DND-41 (cell line): ENCODE measurements around the gene TTC39A.

Experiments
- ATAC-seq: fragments of 200-7000 bp; cut with Tn5 transposase; 3 replicates; pipeline ENCODE4 v1.9.1; 2021; ENCODE audit warnings: low read depth; ENCODE audit not compliant: insufficient read depth
- DNase-seq: peaks from one replicate; pipeline ENCODE4 v3.0.0-alpha.2; 2020
- H2AFZ ChIP-seq: 2 replicates; pipeline ENCODE4 v1.6.0; 2012; ENCODE audit warnings: low read depth, low read length
- H3K27ac ChIP-seq: 2 replicates; pipeline ENCODE4 v1.5.1; 2012; ENCODE audit warnings: low read length, inconsistent platforms
- H3K27me3 ChIP-seq: fragments of 200-600 bp; sonication (generic); 2 replicates; pipeline ENCODE4 v1.6.0; 2012; ENCODE audit warnings: low read length, mild to moderate bottlenecking, inconsistent platforms; ENCODE audit not compliant: insufficient read depth, poor library complexity
- H3K36me3 ChIP-seq: 2 replicates; pipeline ENCODE4 v1.5.1; 2012; ENCODE audit warnings: low read length, inconsistent platforms; ENCODE audit not compliant: insufficient read depth
- H3K4me1 ChIP-seq: 2 replicates; pipeline ENCODE4 v1.5.1; 2012; ENCODE audit warnings: mild to moderate bottlenecking, low read length; ENCODE audit not compliant: insufficient read depth
- H3K4me2 ChIP-seq: 2 replicates; pipeline ENCODE4 v1.6.0; 2012; ENCODE audit warnings: mild to moderate bottlenecking, moderate library complexity, low read length, inconsistent platforms; ENCODE audit not compliant: insufficient read depth
- H3K4me3 ChIP-seq, 2 experiments: fragments of 200-600 bp in 1 of 2; shearing (Covaris generic) in 1 of 2; 2 replicates each; pipeline ENCODE4 v1.5.1; 2012 to 2016; ENCODE audit warnings: inconsistent platforms in 2 of 2, low read length in 2 of 2, mild to moderate bottlenecking in 2 of 2, low read depth in 1 of 2, moderate library complexity in 1 of 2
- H3K79me2 ChIP-seq: 2 replicates; pipeline ENCODE4 v1.6.0; 2012; ENCODE audit warnings: low read length, inconsistent platforms; ENCODE audit not compliant: insufficient read depth
- H3K9ac ChIP-seq: 2 replicates; pipeline ENCODE4 v1.6.0; 2012; ENCODE audit warnings: low read depth, mild to moderate bottlenecking, inconsistent platforms, low read length, moderate library complexity
- H3K9me3 ChIP-seq: 2 replicates; pipeline ENCODE4 v1.5.1; 2012; ENCODE audit warnings: low read length, moderate library complexity, mild to moderate bottlenecking, inconsistent platforms; ENCODE audit not compliant: insufficient read depth, severe bottlenecking
- H4K20me1 ChIP-seq: 2 replicates; pipeline ENCODE4 v1.6.0; 2012; ENCODE audit warnings: low read length; ENCODE audit not compliant: insufficient read depth
- EZH2 ChIP-seq: IDR thresholded peaks from 3 replicates; pipeline ENCODE4 v1.6.1; 2012; ENCODE audit warnings: borderline replicate concordance, low read depth, mild to moderate bottlenecking, moderate library complexity, low read length, inconsistent platforms; ENCODE audit not compliant: severe bottlenecking
- TF ChIP-seq, protein P1 (sequence below): IDR thresholded peaks from 2 replicates; pipeline ENCODE4 v1.5.1; 2012; ENCODE audit warnings: borderline replicate concordance, low read length, moderate library complexity, mild to moderate bottlenecking; ENCODE audit not compliant: poor library complexity, severe bottlenecking; ENCODE audit errors: extremely low read depth

TTC39A gene

DNA sequence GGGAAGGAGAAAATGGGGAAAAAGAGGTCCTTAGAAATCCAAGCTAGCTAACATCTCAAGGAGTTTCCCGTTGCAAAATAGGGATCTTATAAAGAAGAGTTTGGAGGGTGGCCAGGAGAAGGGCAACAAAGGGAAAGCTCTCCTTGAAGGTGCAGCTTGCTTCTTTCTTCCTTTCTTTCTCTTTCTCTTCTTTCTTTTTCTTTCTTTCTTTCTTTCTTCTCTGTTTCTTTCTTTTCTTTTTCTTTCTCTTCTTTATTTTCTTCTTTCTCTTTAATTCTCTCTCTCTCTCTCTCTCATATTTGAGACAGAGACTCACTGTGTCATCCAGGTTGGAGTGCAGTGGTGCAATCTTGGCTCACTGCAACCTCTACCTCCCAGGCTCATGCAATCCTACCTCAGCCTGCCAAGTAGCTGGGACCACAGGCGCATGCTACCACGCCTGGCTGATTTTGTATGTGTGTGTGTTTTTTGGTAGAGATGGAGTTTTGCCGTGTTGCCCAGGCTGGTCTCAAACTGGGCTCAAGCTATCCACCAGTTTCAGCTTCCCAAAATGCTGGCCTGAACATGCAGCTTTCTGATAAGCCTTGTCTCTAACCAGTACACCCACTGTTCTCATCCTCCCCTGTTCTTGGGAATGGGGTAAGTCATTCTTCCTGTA, 49.9 kb downstream of the TTC39A start:
- H3K9me3 ChIP-seq, result no peaks in the 10 kb centered on the region
- no peaks in the 10 kb centered on the region; the same call in 1 of the 2 replicates for H3K36me3 ChIP-seq
- no peak for ATAC-seq
- no peak for TF ChIP-seq EZH2
- TF ChIP-seq, protein P1, sequence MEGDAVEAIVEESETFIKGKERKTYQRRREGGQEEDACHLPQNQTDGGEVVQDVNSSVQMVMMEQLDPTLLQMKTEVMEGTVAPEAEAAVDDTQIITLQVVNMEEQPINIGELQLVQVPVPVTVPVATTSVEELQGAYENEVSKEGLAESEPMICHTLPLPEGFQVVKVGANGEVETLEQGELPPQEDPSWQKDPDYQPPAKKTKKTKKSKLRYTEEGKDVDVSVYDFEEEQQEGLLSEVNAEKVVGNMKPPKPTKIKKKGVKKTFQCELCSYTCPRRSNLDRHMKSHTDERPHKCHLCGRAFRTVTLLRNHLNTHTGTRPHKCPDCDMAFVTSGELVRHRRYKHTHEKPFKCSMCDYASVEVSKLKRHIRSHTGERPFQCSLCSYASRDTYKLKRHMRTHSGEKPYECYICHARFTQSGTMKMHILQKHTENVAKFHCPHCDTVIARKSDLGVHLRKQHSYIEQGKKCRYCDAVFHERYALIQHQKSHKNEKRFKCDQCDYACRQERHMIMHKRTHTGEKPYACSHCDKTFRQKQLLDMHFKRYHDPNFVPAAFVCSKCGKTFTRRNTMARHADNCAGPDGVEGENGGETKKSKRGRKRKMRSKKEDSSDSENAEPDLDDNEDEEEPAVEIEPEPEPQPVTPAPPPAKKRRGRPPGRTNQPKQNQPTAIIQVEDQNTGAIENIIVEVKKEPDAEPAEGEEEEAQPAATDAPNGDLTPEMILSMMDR, result no peak
- no peak overlapping the region for H3K27ac ChIP-seq
- no peaks in the 10 kb centered on the region for H3K4me1 ChIP-seq
- no peak overlapping the region for H3K4me2 ChIP-seq
- no peaks in the 10 kb centered on the region for H3K27me3 ChIP-seq
- no peaks in the 10 kb centered on the region for H4K20me1 ChIP-seq
- no peak for DNase-seq
- H3K79me2 ChIP-seq, result no peaks in the 10 kb centered on the region
- no peak overlapping the region for H3K4me3 ChIP-seq
- H3K9ac ChIP-seq, result no peak overlapping the region
- no peak overlapping the region for H2AFZ ChIP-seq

DNA sequence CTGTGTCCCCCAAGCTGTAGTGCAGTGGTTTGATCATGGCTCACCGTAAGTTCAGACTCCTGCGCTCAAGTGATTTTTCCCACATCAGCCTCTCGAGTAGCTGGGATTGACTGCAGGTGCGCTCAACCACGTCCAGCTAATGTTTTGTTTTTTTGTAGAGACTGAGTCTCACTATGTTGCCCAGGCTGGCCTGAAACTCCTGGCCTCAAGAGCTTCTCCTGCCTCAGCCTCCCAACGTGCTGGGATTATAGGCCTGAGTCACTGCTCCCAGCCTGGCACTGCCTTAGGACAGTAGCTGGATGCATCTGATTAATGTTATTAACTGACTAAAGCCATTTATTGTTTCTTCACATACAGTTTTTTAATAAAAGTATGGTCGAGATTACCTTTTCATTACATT, 54.1 kb downstream of the TTC39A start:
- Histone ChIP-seq H3K9me3 (no peaks in the 10 kb centered on the region), H3K27me3 (no peaks in the 10 kb centered on the region), H3K9ac (no peak overlapping the region), H2AFZ (no peak overlapping the region), H3K36me3 (peaks cover 13% of the 10 kb centered on the region), H3K4me2 (no peak overlapping the region), H3K4me1 (no peaks in the 10 kb centered on the region), H3K27ac (no peak overlapping the region), H3K4me3 (no peak overlapping the region), H3K79me2 (no peaks in the 10 kb centered on the region), H4K20me1 (no peaks in the 10 kb centered on the region)
- no peak for DNase-seq
- ATAC-seq, result no peak
- TF ChIP-seq EZH2, result no peak
- TF ChIP-seq, protein P1, result no peak

DNA sequence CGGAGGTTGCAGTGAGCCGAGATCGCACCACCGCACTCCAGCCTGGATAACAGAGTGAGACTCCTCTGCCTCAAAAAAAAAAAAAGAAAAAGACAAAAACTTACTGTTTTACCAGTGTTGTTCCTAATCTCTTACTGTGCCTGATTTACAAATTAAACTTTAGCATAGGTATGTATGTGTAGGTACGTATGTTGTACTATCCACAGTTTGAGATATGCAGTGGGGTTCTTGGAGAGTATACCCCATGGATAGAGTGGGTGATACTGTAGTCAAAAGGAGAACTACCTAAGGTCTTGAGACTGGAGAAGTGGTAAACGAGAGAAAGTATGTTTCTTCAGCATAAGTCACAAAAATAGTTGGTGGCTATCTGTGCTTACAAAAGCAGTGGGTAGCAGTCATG, 55.7 kb downstream of the TTC39A start:
- Histone ChIP-seq H3K36me3 (peaks cover 29% of the 10 kb centered on the region), H3K4me1 (no peaks in the 10 kb centered on the region), H3K9ac (no peak overlapping the region), H3K27ac (no peak overlapping the region), H4K20me1 (no peaks in the 10 kb centered on the region), H3K27me3 (no peaks in the 10 kb centered on the region), H3K79me2 (no peaks in the 10 kb centered on the region), H3K4me3 (no peak overlapping the region), H3K4me2 (no peak overlapping the region), H2AFZ (no peak overlapping the region), H3K9me3 (no peaks in the 10 kb centered on the region)
- TF ChIP-seq EZH2, result no peak
- TF ChIP-seq, protein P1, result no peak
- DNase-seq (no peak), ATAC-seq (no peak)

GRCh38 chr1:51272916-51273315, 57.4 kb downstream of the TTC39A start:
- Histone ChIP-seq H3K36me3 (peaks cover 32% of the 10 kb centered on the region), H3K27me3 (no peaks in the 10 kb centered on the region), H3K9me3 (no peaks in the 10 kb centered on the region), H3K4me2 (no peak overlapping the region), H3K4me3 (no peak overlapping the region), H3K79me2 (peaks cover 9% of the 10 kb centered on the region), H3K27ac (no peak overlapping the region), H2AFZ (no peak overlapping the region), H4K20me1 (peaks cover 7% of the 10 kb centered on the region; the same call in 1 of the 2 replicates), H3K4me1 (no peaks in the 10 kb centered on the region), H3K9ac (no peak overlapping the region)
- TF ChIP-seq, protein P1, result no peak
- no peak for TF ChIP-seq EZH2
- DNase-seq (no peak), ATAC-seq (no peak)
